HepG2 (cell line): ENCODE data around the gene PKM. TPM values are rescaled to one million over a fixed set of nuclear protein-coding genes. Genes with fewer than 3 reads are reported as not detected.

ENCODE experiments used
- ATAC-seq: fragments of 200-7000 bp; cut with Tn5 transposase; 3 replicates; pipeline ENCODE4 v1.9.1; 2020; ENCODE audit warnings: mild to moderate bottlenecking, moderate library complexity
- BruUV-seq: library from RNA; stranded (reverse); fragments of 400-500 nt; replicated peaks from 2 replicates; lab custom pipeline; 2021; lab: Mats Ljungman, UMichigan
- CTCF ChIA-PET: fragments of 300-600 bp; formaldehyde crosslinking; extraction: SDS; loops from one replicate; lab custom pipeline; 2021; ENCODE audit warnings: low total read pairs, inconsistent platforms, low intra/inter-chr PET ratio; lab: Yijun Ruan, JAX
- POLR2A ChIA-PET: fragments of 350-600 bp; sonication (Branson Sonifier 250); formaldehyde crosslinking; loops from one replicate; lab custom pipeline; 2020; ENCODE audit warnings: antibody characterized with exemption, inconsistent platforms; lab: Yijun Ruan, JAX
- DNase-seq: peaks from one replicate; pipeline ENCODE4 v3.0.0-alpha.2; 2015; ENCODE audit warnings: low spot score
- FAIRE-seq: peaks from 3 replicates; lab custom pipeline; 2011; peaks lifted over from hg19 to GRCh38; lab: Jason Lieb, UNC
- H2AFZ ChIP-seq: one replicate; pipeline ENCODE4 v1.6.1; 2011; ENCODE audit warnings: low read length, inconsistent platforms
- H3K27ac ChIP-seq: fragments of 300-600 bp; 3 replicates; pipeline ENCODE4 v1.8.0; 2011; ENCODE audit warnings: mixed run types, mild to moderate bottlenecking, mixed read lengths, low read length, inconsistent platforms; ENCODE audit not compliant: insufficient read depth; ENCODE audit errors: extremely low read length
- H3K27me3 ChIP-seq, 2 experiments: fragments of 200-600 bp in 1 of 2; 2 replicates in 1 of 2; 3 replicates in 1 of 2; pipeline versions ENCODE4 v1.6.0 to v1.8.0; 2011; ENCODE audit warnings: low read length in 2 of 2, mild to moderate bottlenecking in 2 of 2, moderate library complexity in 2 of 2, inconsistent platforms in 1 of 2; ENCODE audit not compliant: insufficient read depth in 2 of 2, control insufficient read depth in 1 of 2
- H3K36me3 ChIP-seq, 2 experiments: fragments of 200-600 bp in 1 of 2; replicated peaks in 1 of 2; 2 replicates in 1 of 2; 3 replicates in 1 of 2; pipeline versions ENCODE4 v1.5.1 to v1.8.0; 2011; ENCODE audit warnings: low read length in 2 of 2, inconsistent platforms in 1 of 2; ENCODE audit not compliant: insufficient read depth in 2 of 2, control insufficient read depth in 1 of 2
- H3K4me1 ChIP-seq: 2 replicates; pipeline ENCODE4 v1.5.1; 2012; ENCODE audit warnings: low read length, inconsistent platforms; ENCODE audit not compliant: insufficient read depth
- H3K4me2 ChIP-seq: 2 replicates; pipeline ENCODE4 v1.6.0; 2011; ENCODE audit warnings: low read depth, low read length, inconsistent platforms
- H3K4me3 ChIP-seq, 3 experiments: fragments of 200-600 bp in 1 of 3; sonication (generic), shearing (Covaris generic) in 1 of 3; replicated peaks in 1 of 3; 2 replicates each; pipeline ENCODE4 v1.5.1; 2011 to 2016; ENCODE audit warnings: low read length in 3 of 3, inconsistent platforms in 2 of 3, low read depth in 2 of 3, mild to moderate bottlenecking in 2 of 3, control low read depth in 1 of 3, mixed read lengths in 1 of 3; ENCODE audit not compliant: insufficient read depth in 1 of 3
- H3K79me2 ChIP-seq: one replicate; pipeline ENCODE4 v1.6.1; 2011; ENCODE audit warnings: low read length, inconsistent platforms; ENCODE audit not compliant: insufficient read depth
- H3K9ac ChIP-seq: 2 replicates; pipeline ENCODE4 v1.6.0; 2011; ENCODE audit warnings: mild to moderate bottlenecking, low read depth, low read length, inconsistent platforms; ENCODE audit not compliant: insufficient read depth
- H3K9me3 ChIP-seq: 2 replicates; pipeline ENCODE4 v1.5.1; 2012; ENCODE audit warnings: mild to moderate bottlenecking, low read length
- H4K20me1 ChIP-seq: 2 replicates; pipeline ENCODE4 v1.6.0; 2011; ENCODE audit warnings: inconsistent platforms, mild to moderate bottlenecking, low read length, moderate library complexity; ENCODE audit not compliant: insufficient read depth
- ATF7 ChIP-seq, 2 experiments: fragments of 450-650 bp in 1 of 2; sonication (generic) in 1 of 2; formaldehyde crosslinking in 1 of 2; IDR thresholded peaks; 2 replicates each; pipeline versions ENCODE4 v1.4.0 to v1.6.1; 2016 to 2020; ENCODE audit warnings: antibody characterized with exemption in 1 of 2, mild to moderate bottlenecking in 1 of 2, missing genetic modification reagents in 1 of 2
- DBP ChIP-seq: sonication (generic); formaldehyde crosslinking; IDR thresholded peaks from 2 replicates; pipeline ENCODE4 v1.4.0; 2020; ENCODE audit warnings: missing genetic modification reagents; ENCODE audit errors: not compliant biosample characterization
- GABPB1 ChIP-seq: IDR thresholded peaks from 2 replicates; pipeline ENCODE4 v1.6.1; 2016; ENCODE audit warnings: mild to moderate bottlenecking, missing genetic modification reagents, moderate library complexity, missing compliant biosample characterization
- PAX8 ChIP-seq: sonication (generic); formaldehyde crosslinking; IDR thresholded peaks from 2 replicates; pipeline ENCODE4 v1.8.0; 2022; ENCODE audit warnings: mild to moderate bottlenecking, missing genetic modification reagents, borderline replicate concordance
- SNAPC4 ChIP-seq: sonication (generic); formaldehyde crosslinking; IDR thresholded peaks from 2 replicates; pipeline ENCODE4 v1.4.0; 2020; ENCODE audit warnings: mild to moderate bottlenecking, missing genetic modification reagents
- YEATS4 ChIP-seq: sonication (generic); formaldehyde crosslinking; IDR thresholded peaks from 2 replicates; pipeline ENCODE4 v1.4.0; 2020; ENCODE audit warnings: missing genetic modification reagents, borderline replicate concordance
- ZFAT ChIP-seq: sonication (generic); formaldehyde crosslinking; conservative IDR thresholded peaks from 2 replicates; pipeline ENCODE4 v1.8.1; 2023; ENCODE audit warnings: missing genetic modification reagents, inconsistent platforms
- ZFY ChIP-seq: sonication (generic); formaldehyde crosslinking; IDR thresholded peaks from 2 replicates; pipeline ENCODE4 v1.4.0; 2020; ENCODE audit warnings: missing genetic modification reagents
- ZNF160 ChIP-seq: sonication (generic); formaldehyde crosslinking; IDR thresholded peaks from 2 replicates; pipeline ENCODE4 v1.8.0; 2022; ENCODE audit warnings: mild to moderate bottlenecking, inconsistent platforms, missing genetic modification reagents
- ZNF232 ChIP-seq: sonication (generic); formaldehyde crosslinking; IDR thresholded peaks from 2 replicates; pipeline ENCODE4 v1.4.0; 2020; ENCODE audit warnings: missing genetic modification reagents, borderline replicate concordance
- ZNF333 ChIP-seq: sonication (generic); formaldehyde crosslinking; IDR thresholded peaks from 2 replicates; pipeline ENCODE4 v1.4.0; 2020; ENCODE audit warnings: mild to moderate bottlenecking, missing genetic modification reagents, borderline replicate concordance
- WGBS: methylation state at CpG from one replicate; pipeline ENCODE4 v1.1.6; 2017; ENCODE audit warnings: low lambda C conversion rate; 5-methylcytosine and 5-hydroxymethylcytosine counted together
- in situ Hi-C: cut with HindIII; loops from 2 replicates; pipeline ENCODE4 v1.10.0; 2017; ENCODE audit warnings: low pct_unique_long_range_greater_than_20kb; ENCODE audit not compliant: extremely low pct_ligation_motif_present
- intact Hi-C: fragments of 100-400 bp; cut with micrococcal nuclease; formaldehyde crosslinking; loops from one replicate; pipeline ENCODE4 v1.10.0; 2022; ENCODE audit not compliant: unreplicated experiment
- polyA plus RNA-seq, 8 experiments: library from polyadenylated mRNA; depleted of rRNA in 3 of 8; stranded (reverse) in 7 of 8; unstranded in 1 of 8; fragments of >200 nt; fragmentation: Illumina TruSeq in 4 of 8; extraction: Trizol in 4 of 8; gene quantifications; 2 replicates each; pipeline versions ENCODE4 v1.2.1 to v1.2.3, GENCODE V29; 2011 to 2016; ENCODE audit warnings: low read depth in 4 of 8, missing spikeins in 1 of 8, mixed read lengths in 1 of 8; ENCODE audit not compliant: insufficient read depth in 1 of 8
- total RNA-seq, 5 experiments: library from RNA; depleted of rRNA; stranded (reverse); fragments of >200 nt; fragmentation: Illumina TruSeq; extraction: Trizol; gene quantifications; 2 replicates each; pipeline ENCODE4 v1.2.3, GENCODE V29; 2016; ENCODE audit warnings: low read depth in 1 of 5
- TF ChIP-seq, protein P1 (sequence below): sonication (generic); formaldehyde crosslinking; IDR thresholded peaks from 2 replicates; pipeline ENCODE4 v1.4.0; 2020; ENCODE audit warnings: mild to moderate bottlenecking, missing genetic modification reagents
- TF ChIP-seq, protein P2 (sequence below): sonication (generic); formaldehyde crosslinking; IDR thresholded peaks from 2 replicates; pipeline ENCODE4 v1.5.0; 2020; ENCODE audit warnings: missing genetic modification reagents
- TF ChIP-seq, protein P3 (sequence below): sonication (generic); formaldehyde crosslinking; IDR thresholded peaks from 2 replicates; pipeline ENCODE4 v1.5.0; 2020; ENCODE audit warnings: missing genetic modification reagents

PKM gene
- total and polyA plus RNA-seq, 2 of the 13 experiments (the other 11 are each of a cell fraction or from before 2014, with no cell fraction given) = 488 to 780 TPM

DNA sequence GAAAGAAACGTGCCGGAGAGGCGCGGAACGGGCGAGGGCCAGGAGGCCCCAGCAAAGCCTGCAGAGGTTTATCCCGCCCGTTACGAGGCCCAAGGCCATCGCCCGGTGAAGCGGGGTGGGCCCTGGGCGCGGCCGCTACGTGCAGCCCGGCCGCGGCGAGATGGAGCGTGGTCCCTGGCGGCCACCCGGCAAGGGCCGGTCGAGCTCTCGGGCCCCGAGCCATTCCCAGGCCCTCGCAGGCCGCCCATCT lies 1.1 kb downstream of the PKM start:
- DNase-seq = no peak
- H3K79me2 ChIP-seq = peaks cover 63% of the 10 kb centered on the region
- peak overlapping the region; percentile 62 for H3K27ac ChIP-seq
- no peak overlapping the region for H2AFZ ChIP-seq
- no peaks in the 10 kb centered on the region; a peak in 1 of 5 replicates for H3K27me3 ChIP-seq
- no TSS peak for BruUV-seq
- intact Hi-C loops = loop anchor here (2.0 kb wide), 2 partner anchors 31 to 57 kb away; no protein-coding TSS in a partner anchor
- CTCF ChIA-PET = no interaction called here
- no peaks in the 10 kb centered on the region for H3K9me3 ChIP-seq
- peak overlapping the region; percentile 94 for H3K9ac ChIP-seq
- H4K20me1 ChIP-seq = peaks cover 38% of the 10 kb centered on the region
- peak overlapping the region; percentile 81 to 99 (median 96) for H3K4me3 ChIP-seq
- in situ Hi-C loops = no loop called here
- no peak; the same call in 2 of the 3 replicates for ATAC-seq
- POLR2A ChIA-PET = interaction anchor here (0.6 to 3.1 kb wide), 10 partner anchors 11 to 741 kb away, joined by 3 to 33 read pairs (median 5); partner anchors contain the start of genes GRAMD2A, HEXA, MYO9A and SENP8
- FAIRE-seq = no peak
- H3K4me2 ChIP-seq = peak overlapping the region; percentile 93
- peaks cover 59% of the 10 kb centered on the region for H3K4me1 ChIP-seq
- peaks cover 0 to 7% of the 10 kb centered on the region in 2 experiments; a peak in 1 of 5 replicates for H3K36me3 ChIP-seq
- WGBS = under 1% methylated on average over 12 of the region's 29 CpGs
- TF ChIP-seq ZFAT (CRISPR knock-in tag) (0 out of 2 replicates have a peak, but pooled peaks have one; percentile 25), GABPB1 (CRISPR knock-in tag) (no peak; the same call in 1 of the 2 replicates), ZNF232 (CRISPR knock-in tag) (peak; percentile 51; the same call in 1 of the 2 replicates), DBP (CRISPR knock-in tag) (peak; percentile 54), PAX8 (CRISPR knock-in tag) (no peak; the same call in 1 of the 2 replicates), ZFY (CRISPR knock-in tag) (peak; percentile 91; the same call in 1 of the 2 replicates), ZNF160 (CRISPR knock-in tag) (0 out of 2 replicates have a peak, but pooled peaks have one; percentile 4), YEATS4 (CRISPR knock-in tag) (peak; percentile 71), SNAPC4 (CRISPR knock-in tag) (no peak), ATF7 (IDR thresholded peaks at IDR 0.05) (no peak), ATF7 (CRISPR knock-in tag; IDR thresholded peaks at IDR 0.05) (no peak), ZNF333 (CRISPR knock-in tag) (0 out of 2 replicates have a peak, but pooled peaks have one; percentile 31)
- TF ChIP-seq, protein P1, sequence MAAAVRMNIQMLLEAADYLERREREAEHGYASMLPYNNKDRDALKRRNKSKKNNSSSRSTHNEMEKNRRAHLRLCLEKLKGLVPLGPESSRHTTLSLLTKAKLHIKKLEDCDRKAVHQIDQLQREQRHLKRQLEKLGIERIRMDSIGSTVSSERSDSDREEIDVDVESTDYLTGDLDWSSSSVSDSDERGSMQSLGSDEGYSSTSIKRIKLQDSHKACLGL = 0 out of 2 replicates have a peak, but pooled peaks have one; percentile 17
- TF ChIP-seq, protein P2, sequence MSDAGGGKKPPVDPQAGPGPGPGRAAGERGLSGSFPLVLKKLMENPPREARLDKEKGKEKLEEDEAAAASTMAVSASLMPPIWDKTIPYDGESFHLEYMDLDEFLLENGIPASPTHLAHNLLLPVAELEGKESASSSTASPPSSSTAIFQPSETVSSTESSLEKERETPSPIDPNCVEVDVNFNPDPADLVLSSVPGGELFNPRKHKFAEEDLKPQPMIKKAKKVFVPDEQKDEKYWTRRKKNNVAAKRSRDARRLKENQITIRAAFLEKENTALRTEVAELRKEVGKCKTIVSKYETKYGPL (CRISPR knock-in tag) = peak; percentile 46; the same call in 1 of the 2 replicates
- TF ChIP-seq, protein P3, sequence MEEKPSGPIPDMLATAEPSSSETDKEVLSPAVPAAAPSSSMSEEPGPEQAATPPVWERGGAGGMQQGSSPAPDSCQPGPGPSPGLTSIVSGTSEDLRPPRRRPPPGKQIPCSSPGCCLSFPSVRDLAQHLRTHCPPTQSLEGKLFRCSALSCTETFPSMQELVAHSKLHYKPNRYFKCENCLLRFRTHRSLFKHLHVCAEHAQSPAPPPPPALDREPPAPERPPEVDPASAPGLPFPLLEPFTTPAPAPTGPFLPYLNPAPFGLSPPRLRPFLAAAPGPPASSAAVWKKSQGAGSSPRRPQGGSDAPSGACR (CRISPR knock-in tag) = 0 out of 2 replicates have a peak, but pooled peaks have one; percentile 12
